GM12891 (cell line): ENCODE measurements around the gene NTN3.
A peak's percentile ranks its signal among the peaks of the same experiment; 100 is the strongest.

Source experiments
- POLR2A ChIP-seq: IDR thresholded peaks from 2 replicates; pipeline ENCODE4 v1.6.1; 2011; ENCODE audit warnings: low read depth, low read length, control low read depth
- POLR2AphosphoS5 ChIP-seq: IDR thresholded peaks from 2 replicates; pipeline ENCODE4 v1.6.1; 2011; ENCODE audit warnings: low read depth, low read length, control low read depth
- SPI1 ChIP-seq: IDR thresholded peaks from 2 replicates; pipeline ENCODE4 v1.6.1; 2011; ENCODE audit warnings: low read depth, low read length, control low read depth
- TAF1 ChIP-seq: IDR thresholded peaks from 2 replicates; pipeline ENCODE4 v1.6.1; 2011; ENCODE audit warnings: low read depth, low read length, control low read depth

GRCh38 chr16:2516391-2517240, 45.5 kb downstream of the NTN3 start:
- TF ChIP-seq POLR2A, result no peak
- TF ChIP-seq POLR2AphosphoS5, result no peak
- no peak for TF ChIP-seq TAF1
- TF ChIP-seq SPI1, result 0 out of 2 replicates have a peak, but pooled peaks have one; percentile 12
